Measurements from ENCODE around the gene POLR2M.
A peak's percentile ranks its signal among the peaks of the same experiment; 100 is the strongest.

The POLR2M gene

DNA sequence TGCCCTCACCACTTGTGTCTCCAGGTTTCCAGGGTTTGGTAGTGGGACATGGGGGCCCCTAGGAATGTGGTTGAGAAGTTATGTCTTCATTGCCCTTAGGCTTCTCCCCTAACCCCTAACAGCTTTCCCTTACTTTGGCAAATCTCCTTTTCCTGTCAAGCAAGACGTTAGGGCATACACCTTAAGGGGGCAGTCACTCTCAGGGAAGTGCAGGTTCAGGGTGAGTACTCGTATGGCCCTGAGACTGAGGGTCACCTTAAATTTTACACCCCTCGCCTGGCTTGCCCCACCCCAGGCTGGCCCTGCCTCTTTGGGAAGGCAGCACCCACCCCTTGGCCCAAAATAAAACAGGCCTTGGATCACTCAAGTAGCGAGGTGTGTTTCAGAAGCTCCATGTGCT is 33.5 kb downstream of the POLR2M start:
- no peak for DNase-seq (ENCODE audit: low spot score)

GRCh38 chr15:57741089-57741488 is 34.6 kb downstream of the POLR2M start:
- no peak for DNase-seq (ENCODE audit: low spot score)

- no peak for DNase-seq (ENCODE audit: low spot score)
Observed at GRCh38 chr15:57743424-57743823, 36.9 kb downstream of the POLR2M start.

DNA sequence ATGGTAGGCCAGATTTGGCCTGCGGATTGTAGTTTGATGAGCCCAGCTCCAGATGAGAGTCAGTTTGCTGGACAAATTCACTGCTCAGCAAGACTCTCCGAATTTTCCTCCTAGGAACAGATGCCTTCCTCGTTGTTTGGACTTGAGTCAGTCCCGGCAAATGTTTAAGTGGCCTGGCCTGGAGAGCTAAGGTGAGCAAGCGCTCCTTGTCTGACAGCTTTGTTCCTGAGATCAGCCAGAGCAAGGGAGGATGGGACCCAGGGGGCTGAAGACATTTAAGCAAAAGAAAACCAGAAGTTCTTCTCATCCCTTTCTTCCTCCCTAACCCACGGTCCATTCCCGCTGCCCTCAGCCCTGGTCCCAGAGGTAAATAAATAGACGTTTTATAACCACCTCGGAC is 40.3 kb downstream of the POLR2M start:
- no peak for DNase-seq (ENCODE audit: low spot score)

GRCh38 chr15:57747206-57747896 is 40.8 kb downstream of the POLR2M start:
- DNase-seq (ENCODE audit: low spot score): no peak

DNA sequence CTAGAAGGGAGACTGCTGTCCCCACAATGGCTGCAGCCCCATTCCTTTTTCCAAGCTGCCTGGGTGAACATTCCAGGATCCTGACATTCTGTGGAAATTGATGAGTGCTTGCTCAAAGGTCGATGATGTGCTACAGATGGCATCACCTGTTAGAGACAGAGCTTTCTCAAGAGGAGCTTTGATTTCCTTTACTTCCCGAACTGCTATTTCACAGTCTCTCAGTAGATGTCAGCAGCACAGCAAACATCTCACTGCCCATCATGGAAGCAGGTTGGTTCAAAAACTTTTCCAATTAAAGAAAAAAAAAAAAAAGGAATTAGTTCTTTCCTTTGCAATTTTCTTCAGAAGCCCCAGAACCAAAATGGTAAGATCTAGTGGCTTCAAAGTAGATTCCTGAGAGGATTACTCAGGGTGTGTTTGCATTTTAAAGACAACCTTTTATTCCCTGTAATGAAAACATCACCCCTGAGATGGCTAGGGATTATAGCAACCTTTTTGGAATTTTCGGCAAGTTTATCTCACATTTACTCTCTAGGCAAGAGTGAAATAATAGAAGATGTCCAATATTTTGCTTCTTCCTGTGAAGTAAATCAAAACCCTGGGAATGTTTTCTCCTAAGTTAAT is 44.8 kb downstream of the POLR2M start:
- peak; percentile 22 for DNase-seq (ENCODE audit: low spot score)

DNA sequence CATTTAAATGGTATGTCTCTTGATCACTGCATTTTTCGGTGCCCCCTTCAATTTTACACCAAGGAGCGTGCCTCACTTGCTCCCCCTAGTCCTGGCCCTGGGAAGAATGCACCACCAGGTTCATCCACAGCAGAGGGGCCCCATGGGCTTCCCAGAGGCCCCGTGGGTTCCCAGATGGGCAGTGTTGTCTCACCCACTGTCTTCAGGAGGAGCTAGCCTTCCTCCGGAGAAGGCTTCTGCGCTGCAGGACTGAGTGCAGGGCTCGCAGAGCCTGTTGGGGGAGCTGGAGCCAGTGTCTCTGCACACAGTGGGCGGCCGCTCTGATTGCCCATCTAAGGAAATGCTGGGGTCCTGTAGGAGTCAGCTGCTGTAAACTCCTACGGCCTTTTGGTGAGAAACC is 45.9 kb downstream of the POLR2M start:
- DNase-seq (ENCODE audit: low spot score): no peak

DNA sequence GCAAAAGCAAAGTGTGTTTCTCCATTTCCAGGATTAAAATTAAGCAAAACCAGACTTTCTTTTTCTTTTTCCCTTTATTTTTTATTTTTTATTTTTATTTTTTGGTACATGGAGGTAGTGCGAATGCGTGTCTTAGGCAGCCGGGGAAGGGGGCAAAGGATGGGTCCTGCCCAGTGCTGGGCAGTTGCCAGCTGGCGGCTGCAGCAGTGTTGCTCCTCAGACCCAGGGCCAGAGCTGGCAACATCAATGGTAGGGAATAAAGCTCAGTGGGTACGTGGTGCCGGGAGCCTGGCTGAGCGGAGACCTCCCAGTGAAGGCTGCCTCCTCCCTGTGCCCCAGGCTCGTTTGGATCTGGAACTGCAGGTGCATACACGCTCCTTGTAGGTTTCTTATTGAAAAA is 46.3 kb downstream of the POLR2M start:
- no peak for DNase-seq (ENCODE audit: low spot score)

DNA sequence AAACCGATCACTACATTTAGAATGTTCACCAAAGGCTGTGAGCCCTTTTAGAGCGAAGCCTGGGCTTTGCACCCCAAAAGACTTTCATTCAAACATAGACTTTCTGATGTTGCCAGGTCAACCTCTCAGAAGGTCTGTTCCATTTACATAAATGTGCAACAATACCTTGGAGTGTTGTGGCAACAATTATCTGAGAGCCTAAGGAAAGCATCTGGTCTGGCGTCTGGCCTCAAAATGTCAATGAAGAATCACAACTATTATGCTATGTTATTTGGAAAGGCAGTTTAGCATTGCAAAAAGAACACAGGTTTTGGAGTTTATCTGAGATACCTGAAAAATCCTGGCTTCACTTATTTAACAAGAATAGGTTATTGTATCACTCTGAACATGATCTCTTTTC is 50.0 kb downstream of the POLR2M start:
- DNase-seq (ENCODE audit: low spot score): no peak

GRCh38 chr15:57758560-57758959 is 52.0 kb downstream of the POLR2M start:
- DNase-seq (ENCODE audit: low spot score): no peak

DNA sequence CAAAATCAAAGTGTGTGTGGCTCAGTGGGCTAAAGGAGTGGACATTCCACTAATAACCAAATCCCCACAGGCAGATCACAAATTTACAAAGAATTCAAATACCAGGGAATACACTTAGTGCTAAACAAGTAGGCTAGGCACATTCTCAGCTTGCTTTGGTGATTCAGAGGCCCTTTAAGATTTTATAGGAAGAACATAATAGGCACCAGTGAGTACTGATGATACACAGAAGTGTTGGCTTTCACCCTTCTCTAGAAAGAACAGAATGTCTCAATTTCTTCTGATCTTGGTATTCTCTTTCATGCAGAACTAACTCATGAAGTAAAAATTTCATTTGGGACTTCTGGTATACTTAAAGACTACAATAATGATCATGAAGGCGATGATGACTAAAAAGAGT is 55.0 kb downstream of the POLR2M start:
- no peak for DNase-seq (ENCODE audit: low spot score)

DNA sequence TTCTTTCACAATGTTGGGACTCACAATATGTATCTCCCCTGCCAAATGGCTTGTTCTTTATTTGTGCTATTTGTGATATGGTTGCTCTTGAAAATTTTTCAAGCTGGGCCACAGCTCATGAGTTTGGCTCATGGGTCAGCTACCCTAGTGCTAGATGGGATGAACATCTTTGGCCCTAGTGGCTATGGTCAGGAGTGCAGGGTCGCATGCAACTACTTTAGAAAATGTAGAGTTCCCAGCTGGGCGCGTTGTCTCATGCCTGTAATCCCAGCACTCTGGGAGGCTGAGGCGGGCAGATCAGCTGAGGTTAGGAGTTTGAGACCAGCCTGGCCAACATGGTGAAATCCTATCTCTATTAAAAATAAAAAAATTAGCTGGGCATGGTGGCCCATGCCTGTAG is 55.8 kb downstream of the POLR2M start:
- DNase-seq (ENCODE audit: low spot score): no peak

DNA sequence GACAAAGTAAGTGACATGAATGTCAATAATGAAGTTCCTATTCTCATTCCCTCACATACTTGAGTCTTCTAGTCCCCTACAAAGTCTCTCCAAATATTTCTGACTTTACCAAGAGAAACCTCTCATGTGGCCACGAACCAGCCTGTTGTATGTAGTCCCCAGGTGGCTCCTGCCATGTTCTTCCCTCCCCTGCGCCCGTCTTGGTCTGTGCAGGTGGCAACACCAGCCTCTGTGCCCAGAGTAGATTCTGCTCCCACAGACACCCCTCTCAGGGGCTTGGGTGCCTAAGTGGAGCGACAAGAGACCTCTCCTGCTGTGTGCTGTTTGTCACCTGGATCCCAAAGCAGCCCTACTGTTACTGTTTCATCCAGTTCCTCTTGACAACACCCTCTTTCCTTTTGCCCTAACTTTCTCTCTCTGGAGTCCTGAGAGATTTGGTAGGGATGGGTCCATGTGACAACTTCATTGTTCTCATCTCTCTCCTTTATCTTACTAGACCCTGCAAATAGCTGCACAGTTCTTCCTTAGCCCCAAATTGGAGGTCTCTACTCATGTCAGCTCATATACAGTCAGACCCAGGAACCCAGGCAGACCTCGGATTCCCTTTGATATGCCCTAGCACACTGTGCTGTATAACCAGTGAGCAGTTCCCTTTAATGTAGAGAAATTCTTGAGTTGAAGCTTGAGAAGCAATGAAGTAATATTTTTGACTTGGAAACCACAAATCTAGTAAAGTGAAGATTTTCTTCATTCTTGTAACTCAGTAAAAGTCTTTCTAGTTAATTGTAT is 56.9 kb downstream of the POLR2M start:
- no peak for DNase-seq (ENCODE audit: low spot score)

All from COLO829 (cell line).